GM12878 (cell line): ENCODE measurements around the gene IFT52. TPM values are rescaled to one million over a fixed set of nuclear protein-coding genes. Genes with fewer than 3 reads are reported as not detected.

Source experiments
- ATAC-seq: fragments of 200-7000 bp; cut with Tn5 transposase; 3 replicates; pipeline ENCODE4 v1.9.1; 2020; ENCODE audit warnings: mild to moderate bottlenecking, moderate library complexity
- BruUV-seq: library from RNA; stranded (reverse); fragments of 400-500 nt; replicated peaks from 2 replicates; lab custom pipeline; 2021; lab: Mats Ljungman, UMichigan
- CTCF ChIA-PET: fragments of 300-600 bp; sonication (Branson Sonifier 250); formaldehyde crosslinking; extraction: SDS; loops from one replicate; lab custom pipeline; 2021; ENCODE audit warnings: inconsistent platforms; lab: Yijun Ruan, JAX
- POLR2A ChIA-PET: fragments of 350-600 bp; formaldehyde crosslinking; extraction: SDS; loops from one replicate; lab custom pipeline; 2021; ENCODE audit warnings: inconsistent platforms; lab: Charles Lee
- RAD21 ChIA-PET: fragments of 300-600 bp; sonication (Branson Sonifier 250); formaldehyde crosslinking; loops from one replicate; lab custom pipeline; 2023; ENCODE audit warnings: antibody characterized with exemption; ENCODE audit not compliant: unreplicated experiment; lab: Charles Lee
- SMC1A ChIA-PET: fragments of 300-600 bp; sonication (Branson Sonifier 250); formaldehyde crosslinking; loops from one replicate; lab custom pipeline; 2023; ENCODE audit not compliant: unreplicated experiment, uncharacterized antibody; lab: Charles Lee
- DNase-seq: peaks from one replicate; pipeline ENCODE4 v3.0.0-alpha.2; 2011; ENCODE audit warnings: low read depth, low spot score
- FAIRE-seq: peaks from 3 replicates; lab custom pipeline; 2011; peaks lifted over from hg19 to GRCh38; lab: Jason Lieb, UNC
- H2AFZ ChIP-seq: 2 replicates; pipeline ENCODE4 v1.6.0; 2011; ENCODE audit warnings: low read depth, low read length, control low read depth; ENCODE audit not compliant: control insufficient read depth
- H3K27ac ChIP-seq: 2 replicates; pipeline ENCODE4 v1.5.1; 2011; ENCODE audit warnings: control low read depth; ENCODE audit not compliant: control insufficient read depth, insufficient read depth
- H3K27me3 ChIP-seq, 2 experiments: replicated peaks in 1 of 2; 2 replicates each; pipeline versions ENCODE4 v1.6.0 to v1.6.1; 2011; ENCODE audit warnings: low read length in 1 of 2; ENCODE audit not compliant: control insufficient read depth in 2 of 2, insufficient read depth in 2 of 2
- H3K36me3 ChIP-seq, 2 experiments: 2 replicates each; pipeline ENCODE4 v1.5.1; 2011; ENCODE audit warnings: low read length in 1 of 2; ENCODE audit not compliant: control insufficient read depth in 2 of 2, insufficient read depth in 2 of 2
- H3K4me1 ChIP-seq: 2 replicates; pipeline ENCODE4 v1.6.1; 2011; ENCODE audit warnings: mild to moderate bottlenecking, low read length, moderate library complexity, mixed read lengths; ENCODE audit not compliant: control insufficient read depth, insufficient read depth
- H3K4me2 ChIP-seq: 2 replicates; pipeline ENCODE4 v1.6.0; 2011; ENCODE audit warnings: control low read depth; ENCODE audit not compliant: control insufficient read depth, insufficient read depth
- H3K4me3 ChIP-seq: fragments of 200-600 bp; sonication (generic); 2 replicates; pipeline ENCODE4 v1.5.1; 2016
- H3K79me2 ChIP-seq: 2 replicates; pipeline ENCODE4 v1.6.0; 2011; ENCODE audit warnings: low read length; ENCODE audit not compliant: control insufficient read depth, insufficient read depth
- H3K9ac ChIP-seq: 2 replicates; pipeline ENCODE4 v1.8.0; 2011; ENCODE audit warnings: low read length, control low read depth, mixed read lengths; ENCODE audit not compliant: control insufficient read depth, insufficient read depth
- H3K9me3 ChIP-seq: replicated peaks from 3 replicates; pipeline ENCODE4 v1.5.1; 2011; ENCODE audit warnings: mild to moderate bottlenecking, low read length; ENCODE audit not compliant: control insufficient read depth, insufficient read depth
- H4K20me1 ChIP-seq: 2 replicates; pipeline ENCODE4 v1.6.0; 2011; ENCODE audit not compliant: control insufficient read depth, insufficient read depth
- BCL11A ChIP-seq: IDR thresholded peaks from 2 replicates; pipeline ENCODE4 v1.6.1; 2011; ENCODE audit warnings: low read depth, low read length
- CHD4 ChIP-seq: fragments of 200-600 bp; sonication (generic); IDR thresholded peaks from 2 replicates; pipeline ENCODE4 v1.6.1; 2016; ENCODE audit warnings: mild to moderate bottlenecking
- ETV6 ChIP-seq, 2 experiments: fragments of 450-650 bp in 1 of 2; IDR thresholded peaks in 1 of 2; conservative IDR thresholded peaks in 1 of 2; 2 replicates each; pipeline ENCODE4 v1.6.1; 2014; ENCODE audit warnings: antibody characterized with exemption in 1 of 2, borderline replicate concordance in 1 of 2, low read depth in 1 of 2, mild to moderate bottlenecking in 1 of 2, moderate library complexity in 1 of 2
- MEF2A ChIP-seq: IDR thresholded peaks from 2 replicates; pipeline ENCODE4 v1.6.1; 2011; ENCODE audit warnings: low read depth, mild to moderate bottlenecking, low read length, moderate library complexity; ENCODE audit not compliant: insufficient read depth
- ZNF622 ChIP-seq: fragments of 450-650 bp; IDR thresholded peaks from 2 replicates; pipeline ENCODE4 v1.6.1; 2017; ENCODE audit warnings: mild to moderate bottlenecking, inconsistent platforms
- WGBS: methylation state at CpG from one replicate; pipeline ENCODE4 v1.1.6; 2016; ENCODE audit warnings: low lambda C conversion rate; ENCODE audit not compliant: insufficient replicate concordance, insufficient coverage; ENCODE audit errors: missing lambda C conversion rate; 5-methylcytosine and 5-hydroxymethylcytosine counted together
- in situ Hi-C: fragments of 300-500 bp; cut with MboI; formaldehyde crosslinking; loops from 9 replicates; pipeline ENCODE4 v1.14.3; 2018; ENCODE audit warnings: mixed read lengths
- intact Hi-C: fragments of 100-400 bp; cut with micrococcal nuclease; formaldehyde crosslinking; loops from one replicate; pipeline ENCODE4 v1.14.2; 2022; ENCODE audit not compliant: unreplicated experiment
- polyA plus RNA-seq, 11 experiments: library from polyadenylated mRNA; depleted of rRNA in 4 of 11; unstranded in 6 of 11; stranded (reverse) in 5 of 11; fragments of >200 nt; fragmentation: Nextera tagmentation in 4 of 11; fragmentation: Illumina TruSeq in 1 of 11; extraction: Ambion mirVana in 4 of 11; extraction: Trizol in 1 of 11; gene quantifications; 1 replicate in 1 of 11; 2 replicates in 10 of 11; pipeline versions ENCODE4 v1.2.1 to v1.2.3, GENCODE V29; 2011 to 2016; ENCODE audit warnings: inconsistent platforms in 2 of 11, missing spikeins in 2 of 11, low read depth in 1 of 11
- total RNA-seq, 4 experiments: library from RNA; depleted of rRNA in 3 of 4; stranded (reverse); fragments of >200 nt in 3 of 4; fragmentation: Illumina TruSeq in 1 of 4; extraction: Trizol in 1 of 4; gene quantifications; 2 replicates each; pipeline versions ENCODE4 v1.2.1 to v1.2.3, GENCODE V29; 2013 to 2021
- TF ChIP-seq, protein P1 (sequence below): IDR thresholded peaks from 2 replicates; pipeline ENCODE4 v1.6.1; 2012; ENCODE audit warnings: low read length, inconsistent platforms
- TF ChIP-seq, protein P2 (sequence below): fragments of 150-350 bp; IDR thresholded peaks from 2 replicates; pipeline ENCODE4 v1.6.1; 2014; ENCODE audit warnings: mild to moderate bottlenecking, low read depth, low read length
- TF ChIP-seq, protein P3 (sequence below): fragments of 150-350 bp; IDR thresholded peaks from 2 replicates; pipeline ENCODE4 v1.6.1; 2016; ENCODE audit warnings: low read depth, low read length
- TF ChIP-seq, protein P4 (sequence below): fragments of 450-650 bp; IDR thresholded peaks from 2 replicates; pipeline ENCODE4 v1.6.1; 2018; ENCODE audit warnings: mild to moderate bottlenecking, low read depth, moderate library complexity; ENCODE audit not compliant: partially characterized antibody
- TF ChIP-seq, protein P5 (sequence below): IDR thresholded peaks from 2 replicates; pipeline ENCODE4 v1.6.1; 2012; ENCODE audit warnings: mild to moderate bottlenecking, low read depth, low read length

IFT52 gene
- total and polyA plus RNA-seq, 10 of the 15 experiments (the other 5 are each of a cell fraction or from before 2014, with no cell fraction given), result 18.1 to 30.5 (median 26.0) TPM

DNA sequence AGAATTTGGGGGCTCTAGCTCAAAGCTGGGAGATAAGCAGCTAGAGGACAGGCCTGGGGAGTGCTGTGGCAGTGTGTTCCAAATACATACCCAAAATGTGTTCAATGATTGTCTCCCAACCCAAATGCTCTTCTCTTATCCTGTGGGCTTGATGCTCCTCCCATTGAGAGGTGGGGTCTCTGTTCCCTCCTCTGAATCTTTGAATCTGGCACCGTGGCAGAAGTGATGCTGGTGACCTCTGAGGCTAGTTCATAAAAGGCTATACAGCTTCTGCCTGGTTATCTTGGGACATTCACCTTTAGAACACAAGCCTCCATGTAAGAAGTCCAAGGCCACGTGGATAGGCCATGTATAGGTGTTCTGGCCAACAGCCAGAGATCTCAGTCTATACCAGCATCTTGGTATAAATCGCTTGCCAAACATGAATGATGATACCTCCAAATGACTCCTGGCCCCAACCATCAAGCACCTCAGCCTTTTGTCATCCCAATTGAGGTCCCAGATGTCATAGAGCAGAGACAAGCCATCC lies 60.3 kb downstream of the IFT52 start:
- DNase-seq (no peak), FAIRE-seq (no peak), ATAC-seq (no peak)
- H3K4me1 ChIP-seq, result peaks cover 2% of the 10 kb centered on the region; the same call in 1 of the 2 replicates
- no peak overlapping the region for H3K9ac ChIP-seq
- H3K4me3 ChIP-seq, result no peak overlapping the region
- no peaks in the 10 kb centered on the region for H3K9me3 ChIP-seq
- ChIA-PET RAD21 (no interaction called here), POLR2A (no interaction called here), CTCF (interaction anchor here (0.6 kb wide), 1 partner anchor 105 kb away, joined by 3 read pairs; no protein-coding TSS in a partner anchor), SMC1A (no interaction called here)
- H3K4me2 ChIP-seq, result no peak overlapping the region
- H3K27ac ChIP-seq, result no peak overlapping the region
- no peaks in the 10 kb centered on the region for H3K27me3 ChIP-seq
- H2AFZ ChIP-seq, result no peak overlapping the region
- in situ Hi-C loops, result no loop called here
- 48% methylated on average over 3 of the region's 3 CpGs for WGBS
- no TSS peak for BruUV-seq
- no peaks in the 10 kb centered on the region for H3K79me2 ChIP-seq
- intact Hi-C loops, result no loop called here
- no peaks in the 10 kb centered on the region; a peak in 1 of 4 replicates for H3K36me3 ChIP-seq
- no peaks in the 10 kb centered on the region for H4K20me1 ChIP-seq
- TF ChIP-seq, protein P1, sequence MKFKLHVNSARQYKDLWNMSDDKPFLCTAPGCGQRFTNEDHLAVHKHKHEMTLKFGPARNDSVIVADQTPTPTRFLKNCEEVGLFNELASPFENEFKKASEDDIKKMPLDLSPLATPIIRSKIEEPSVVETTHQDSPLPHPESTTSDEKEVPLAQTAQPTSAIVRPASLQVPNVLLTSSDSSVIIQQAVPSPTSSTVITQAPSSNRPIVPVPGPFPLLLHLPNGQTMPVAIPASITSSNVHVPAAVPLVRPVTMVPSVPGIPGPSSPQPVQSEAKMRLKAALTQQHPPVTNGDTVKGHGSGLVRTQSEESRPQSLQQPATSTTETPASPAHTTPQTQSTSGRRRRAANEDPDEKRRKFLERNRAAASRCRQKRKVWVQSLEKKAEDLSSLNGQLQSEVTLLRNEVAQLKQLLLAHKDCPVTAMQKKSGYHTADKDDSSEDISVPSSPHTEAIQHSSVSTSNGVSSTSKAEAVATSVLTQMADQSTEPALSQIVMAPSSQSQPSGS, result no peak
- TF ChIP-seq, protein P2, sequence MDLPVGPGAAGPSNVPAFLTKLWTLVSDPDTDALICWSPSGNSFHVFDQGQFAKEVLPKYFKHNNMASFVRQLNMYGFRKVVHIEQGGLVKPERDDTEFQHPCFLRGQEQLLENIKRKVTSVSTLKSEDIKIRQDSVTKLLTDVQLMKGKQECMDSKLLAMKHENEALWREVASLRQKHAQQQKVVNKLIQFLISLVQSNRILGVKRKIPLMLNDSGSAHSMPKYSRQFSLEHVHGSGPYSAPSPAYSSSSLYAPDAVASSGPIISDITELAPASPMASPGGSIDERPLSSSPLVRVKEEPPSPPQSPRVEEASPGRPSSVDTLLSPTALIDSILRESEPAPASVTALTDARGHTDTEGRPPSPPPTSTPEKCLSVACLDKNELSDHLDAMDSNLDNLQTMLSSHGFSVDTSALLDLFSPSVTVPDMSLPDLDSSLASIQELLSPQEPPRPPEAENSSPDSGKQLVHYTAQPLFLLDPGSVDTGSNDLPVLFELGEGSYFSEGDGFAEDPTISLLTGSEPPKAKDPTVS, result no peak
- TF ChIP-seq MEF2A, result no peak
- TF ChIP-seq BCL11A, result no peak
- no peak for TF ChIP-seq CHD4
- TF ChIP-seq, protein P3, sequence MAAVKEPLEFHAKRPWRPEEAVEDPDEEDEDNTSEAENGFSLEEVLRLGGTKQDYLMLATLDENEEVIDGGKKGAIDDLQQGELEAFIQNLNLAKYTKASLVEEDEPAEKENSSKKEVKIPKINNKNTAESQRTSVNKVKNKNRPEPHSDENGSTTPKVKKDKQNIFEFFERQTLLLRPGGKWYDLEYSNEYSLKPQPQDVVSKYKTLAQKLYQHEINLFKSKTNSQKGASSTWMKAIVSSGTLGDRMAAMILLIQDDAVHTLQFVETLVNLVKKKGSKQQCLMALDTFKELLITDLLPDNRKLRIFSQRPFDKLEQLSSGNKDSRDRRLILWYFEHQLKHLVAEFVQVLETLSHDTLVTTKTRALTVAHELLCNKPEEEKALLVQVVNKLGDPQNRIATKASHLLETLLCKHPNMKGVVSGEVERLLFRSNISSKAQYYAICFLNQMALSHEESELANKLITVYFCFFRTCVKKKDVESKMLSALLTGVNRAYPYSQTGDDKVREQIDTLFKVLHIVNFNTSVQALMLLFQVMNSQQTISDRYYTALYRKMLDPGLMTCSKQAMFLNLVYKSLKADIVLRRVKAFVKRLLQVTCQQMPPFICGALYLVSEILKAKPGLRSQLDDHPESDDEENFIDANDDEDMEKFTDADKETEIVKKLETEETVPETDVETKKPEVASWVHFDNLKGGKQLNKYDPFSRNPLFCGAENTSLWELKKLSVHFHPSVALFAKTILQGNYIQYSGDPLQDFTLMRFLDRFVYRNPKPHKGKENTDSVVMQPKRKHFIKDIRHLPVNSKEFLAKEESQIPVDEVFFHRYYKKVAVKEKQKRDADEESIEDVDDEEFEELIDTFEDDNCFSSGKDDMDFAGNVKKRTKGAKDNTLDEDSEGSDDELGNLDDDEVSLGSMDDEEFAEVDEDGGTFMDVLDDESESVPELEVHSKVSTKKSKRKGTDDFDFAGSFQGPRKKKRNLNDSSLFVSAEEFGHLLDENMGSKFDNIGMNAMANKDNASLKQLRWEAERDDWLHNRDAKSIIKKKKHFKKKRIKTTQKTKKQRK, result no peak
- no peak for TF ChIP-seq ZNF622
- TF ChIP-seq, protein P4, sequence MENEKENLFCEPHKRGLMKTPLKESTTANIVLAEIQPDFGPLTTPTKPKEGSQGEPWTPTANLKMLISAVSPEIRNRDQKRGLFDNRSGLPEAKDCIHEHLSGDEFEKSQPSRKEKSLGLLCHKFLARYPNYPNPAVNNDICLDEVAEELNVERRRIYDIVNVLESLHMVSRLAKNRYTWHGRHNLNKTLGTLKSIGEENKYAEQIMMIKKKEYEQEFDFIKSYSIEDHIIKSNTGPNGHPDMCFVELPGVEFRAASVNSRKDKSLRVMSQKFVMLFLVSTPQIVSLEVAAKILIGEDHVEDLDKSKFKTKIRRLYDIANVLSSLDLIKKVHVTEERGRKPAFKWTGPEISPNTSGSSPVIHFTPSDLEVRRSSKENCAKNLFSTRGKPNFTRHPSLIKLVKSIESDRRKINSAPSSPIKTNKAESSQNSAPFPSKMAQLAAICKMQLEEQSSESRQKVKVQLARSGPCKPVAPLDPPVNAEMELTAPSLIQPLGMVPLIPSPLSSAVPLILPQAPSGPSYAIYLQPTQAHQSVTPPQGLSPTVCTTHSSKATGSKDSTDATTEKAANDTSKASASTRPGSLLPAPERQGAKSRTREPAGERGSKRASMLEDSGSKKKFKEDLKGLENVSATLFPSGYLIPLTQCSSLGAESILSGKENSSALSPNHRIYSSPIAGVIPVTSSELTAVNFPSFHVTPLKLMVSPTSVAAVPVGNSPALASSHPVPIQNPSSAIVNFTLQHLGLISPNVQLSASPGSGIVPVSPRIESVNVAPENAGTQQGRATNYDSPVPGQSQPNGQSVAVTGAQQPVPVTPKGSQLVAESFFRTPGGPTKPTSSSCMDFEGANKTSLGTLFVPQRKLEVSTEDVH, result no peak
- TF ChIP-seq, protein P5, sequence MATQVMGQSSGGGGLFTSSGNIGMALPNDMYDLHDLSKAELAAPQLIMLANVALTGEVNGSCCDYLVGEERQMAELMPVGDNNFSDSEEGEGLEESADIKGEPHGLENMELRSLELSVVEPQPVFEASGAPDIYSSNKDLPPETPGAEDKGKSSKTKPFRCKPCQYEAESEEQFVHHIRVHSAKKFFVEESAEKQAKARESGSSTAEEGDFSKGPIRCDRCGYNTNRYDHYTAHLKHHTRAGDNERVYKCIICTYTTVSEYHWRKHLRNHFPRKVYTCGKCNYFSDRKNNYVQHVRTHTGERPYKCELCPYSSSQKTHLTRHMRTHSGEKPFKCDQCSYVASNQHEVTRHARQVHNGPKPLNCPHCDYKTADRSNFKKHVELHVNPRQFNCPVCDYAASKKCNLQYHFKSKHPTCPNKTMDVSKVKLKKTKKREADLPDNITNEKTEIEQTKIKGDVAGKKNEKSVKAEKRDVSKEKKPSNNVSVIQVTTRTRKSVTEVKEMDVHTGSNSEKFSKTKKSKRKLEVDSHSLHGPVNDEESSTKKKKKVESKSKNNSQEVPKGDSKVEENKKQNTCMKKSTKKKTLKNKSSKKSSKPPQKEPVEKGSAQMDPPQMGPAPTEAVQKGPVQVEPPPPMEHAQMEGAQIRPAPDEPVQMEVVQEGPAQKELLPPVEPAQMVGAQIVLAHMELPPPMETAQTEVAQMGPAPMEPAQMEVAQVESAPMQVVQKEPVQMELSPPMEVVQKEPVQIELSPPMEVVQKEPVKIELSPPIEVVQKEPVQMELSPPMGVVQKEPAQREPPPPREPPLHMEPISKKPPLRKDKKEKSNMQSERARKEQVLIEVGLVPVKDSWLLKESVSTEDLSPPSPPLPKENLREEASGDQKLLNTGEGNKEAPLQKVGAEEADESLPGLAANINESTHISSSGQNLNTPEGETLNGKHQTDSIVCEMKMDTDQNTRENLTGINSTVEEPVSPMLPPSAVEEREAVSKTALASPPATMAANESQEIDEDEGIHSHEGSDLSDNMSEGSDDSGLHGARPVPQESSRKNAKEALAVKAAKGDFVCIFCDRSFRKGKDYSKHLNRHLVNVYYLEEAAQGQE, result no peak
- no peak for TF ChIP-seq ETV6 (conservative IDR thresholded peaks at IDR 0.05 in 1 of 2, IDR thresholded peaks at IDR 0.05 in 1 of 2; ENCODE audit: borderline replicate concordance in 1 of 2, low read depth in 1 of 2)
